Epithelial cell of esophagus (primary cell): ENCODE data around the gene AHRR.
"Not testable (repeated sequence)": the region's sequence is repeated elsewhere in the genome, so short reads cannot be mapped to it uniquely, and the experiment has no call there.

Experiments used
- DNase-seq: peaks from one replicate; pipeline ENCODE4 v3.0.0; 2010; ENCODE audit warnings: low read depth
- H3K4me3 ChIP-seq: 2 replicates; pipeline ENCODE4 v1.5.1; 2011; ENCODE audit warnings: mild to moderate bottlenecking, low read length, control low read depth
- TF ChIP-seq, protein P1 (sequence below): IDR thresholded peaks from 2 replicates; pipeline ENCODE4 v1.5.1; 2011; ENCODE audit warnings: low read depth, mild to moderate bottlenecking, low read length, control low read depth, inconsistent platforms; ENCODE audit not compliant: insufficient read depth; ENCODE audit errors: missing control alignments

Gene AHRR

DNA sequence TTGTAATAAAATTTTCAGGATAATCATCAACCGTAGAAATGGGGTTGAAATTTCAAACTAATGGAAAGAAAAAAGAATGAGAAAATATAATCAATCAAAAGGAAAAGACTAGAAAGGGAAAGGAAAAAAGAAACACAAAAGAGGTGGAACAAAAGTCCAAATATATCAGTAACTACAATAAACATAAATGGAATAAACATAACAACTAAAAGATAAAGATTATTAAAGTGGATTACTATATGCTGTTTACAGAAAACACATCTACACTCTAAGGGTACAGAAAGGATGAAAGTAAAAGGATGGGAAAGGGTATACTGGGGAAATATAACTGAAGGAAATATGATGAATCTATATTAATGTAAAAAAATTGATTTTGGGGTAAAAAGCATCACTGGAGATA is 43.0 kb downstream of the AHRR start:
- H3K4me3 ChIP-seq: no peak overlapping the region
- DNase-seq: no peak
- TF ChIP-seq, protein P1, sequence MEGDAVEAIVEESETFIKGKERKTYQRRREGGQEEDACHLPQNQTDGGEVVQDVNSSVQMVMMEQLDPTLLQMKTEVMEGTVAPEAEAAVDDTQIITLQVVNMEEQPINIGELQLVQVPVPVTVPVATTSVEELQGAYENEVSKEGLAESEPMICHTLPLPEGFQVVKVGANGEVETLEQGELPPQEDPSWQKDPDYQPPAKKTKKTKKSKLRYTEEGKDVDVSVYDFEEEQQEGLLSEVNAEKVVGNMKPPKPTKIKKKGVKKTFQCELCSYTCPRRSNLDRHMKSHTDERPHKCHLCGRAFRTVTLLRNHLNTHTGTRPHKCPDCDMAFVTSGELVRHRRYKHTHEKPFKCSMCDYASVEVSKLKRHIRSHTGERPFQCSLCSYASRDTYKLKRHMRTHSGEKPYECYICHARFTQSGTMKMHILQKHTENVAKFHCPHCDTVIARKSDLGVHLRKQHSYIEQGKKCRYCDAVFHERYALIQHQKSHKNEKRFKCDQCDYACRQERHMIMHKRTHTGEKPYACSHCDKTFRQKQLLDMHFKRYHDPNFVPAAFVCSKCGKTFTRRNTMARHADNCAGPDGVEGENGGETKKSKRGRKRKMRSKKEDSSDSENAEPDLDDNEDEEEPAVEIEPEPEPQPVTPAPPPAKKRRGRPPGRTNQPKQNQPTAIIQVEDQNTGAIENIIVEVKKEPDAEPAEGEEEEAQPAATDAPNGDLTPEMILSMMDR: no peak

DNA sequence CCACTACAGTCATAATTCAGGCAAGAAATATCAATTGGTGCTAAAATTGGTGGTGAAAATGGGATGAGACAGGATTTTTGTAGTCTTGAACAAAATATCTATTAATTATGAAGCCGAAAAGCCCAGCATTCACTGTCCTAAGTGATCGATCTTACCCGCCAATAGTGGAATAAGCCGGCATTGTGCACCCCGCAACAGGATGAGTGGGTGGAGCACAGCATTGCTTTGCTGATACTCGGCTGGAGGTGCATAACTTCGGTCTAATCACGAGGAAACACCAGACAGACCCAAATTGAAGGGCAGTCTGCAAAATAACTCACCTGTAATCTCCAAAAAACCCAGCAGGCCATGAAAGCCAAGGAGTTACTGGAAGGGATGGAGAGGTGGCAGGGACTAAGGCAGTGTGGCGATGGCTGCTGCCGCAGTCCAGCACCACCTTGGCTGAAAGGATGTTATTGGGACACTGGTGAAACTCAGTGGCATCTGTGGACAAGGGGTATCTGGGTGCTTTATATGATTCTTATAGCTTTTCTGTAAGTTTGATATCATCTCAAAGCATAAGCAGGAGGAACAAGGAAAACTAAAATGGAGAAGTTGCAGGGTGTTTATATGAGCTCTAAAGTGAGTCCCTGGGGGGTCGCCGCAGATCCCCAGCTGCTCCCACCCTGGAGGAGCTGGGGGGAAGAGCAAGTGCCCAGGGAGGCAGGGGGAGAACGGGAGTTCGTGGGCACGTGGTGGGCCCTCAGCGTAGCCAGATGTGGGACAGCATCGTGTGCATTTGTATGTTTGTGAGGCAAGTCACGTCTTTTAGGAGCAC is 45.2 kb downstream of the AHRR start:
- no peak overlapping the region for H3K4me3 ChIP-seq
- TF ChIP-seq, protein P1: no peak
- no peak for DNase-seq

DNA sequence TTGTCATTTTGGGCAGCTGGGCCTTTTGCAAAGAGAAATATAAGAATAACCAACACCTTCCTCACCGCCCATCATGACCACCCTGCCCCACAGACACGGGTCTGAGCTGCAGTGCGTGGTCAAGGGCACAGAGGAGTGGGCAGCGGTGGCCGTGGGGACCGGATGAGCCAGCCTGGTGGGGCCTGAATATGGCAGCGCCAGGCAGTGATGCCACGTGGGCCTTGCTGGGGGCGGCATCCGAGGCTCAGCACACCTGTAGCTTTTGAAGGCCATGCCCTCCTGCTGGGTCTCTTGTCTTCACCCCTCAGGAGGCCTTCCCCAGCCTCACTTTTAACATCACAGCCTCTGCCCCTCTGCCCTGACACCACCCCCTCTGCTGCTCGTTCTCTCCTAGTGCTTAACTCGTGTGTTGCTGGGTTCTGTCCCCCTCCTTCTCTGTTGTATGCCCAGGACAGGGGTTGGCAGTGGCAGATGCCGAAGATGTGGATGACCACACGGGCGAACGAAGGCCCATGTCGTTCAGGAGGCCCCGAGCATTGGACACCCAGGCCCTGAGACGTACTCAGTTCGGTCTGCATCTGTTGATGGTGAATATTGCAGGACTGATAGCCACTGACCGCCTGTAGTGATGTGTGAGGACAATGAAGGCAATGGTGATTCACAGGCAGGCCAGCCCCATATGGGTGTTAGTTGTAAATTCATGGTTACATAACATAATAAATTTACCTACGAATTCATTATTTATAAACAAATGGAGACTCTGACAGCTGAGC is 46.0 kb downstream of the AHRR start:
- DNase-seq: no peak
- TF ChIP-seq, protein P1: no peak
- H3K4me3 ChIP-seq: no peak overlapping the region

DNA sequence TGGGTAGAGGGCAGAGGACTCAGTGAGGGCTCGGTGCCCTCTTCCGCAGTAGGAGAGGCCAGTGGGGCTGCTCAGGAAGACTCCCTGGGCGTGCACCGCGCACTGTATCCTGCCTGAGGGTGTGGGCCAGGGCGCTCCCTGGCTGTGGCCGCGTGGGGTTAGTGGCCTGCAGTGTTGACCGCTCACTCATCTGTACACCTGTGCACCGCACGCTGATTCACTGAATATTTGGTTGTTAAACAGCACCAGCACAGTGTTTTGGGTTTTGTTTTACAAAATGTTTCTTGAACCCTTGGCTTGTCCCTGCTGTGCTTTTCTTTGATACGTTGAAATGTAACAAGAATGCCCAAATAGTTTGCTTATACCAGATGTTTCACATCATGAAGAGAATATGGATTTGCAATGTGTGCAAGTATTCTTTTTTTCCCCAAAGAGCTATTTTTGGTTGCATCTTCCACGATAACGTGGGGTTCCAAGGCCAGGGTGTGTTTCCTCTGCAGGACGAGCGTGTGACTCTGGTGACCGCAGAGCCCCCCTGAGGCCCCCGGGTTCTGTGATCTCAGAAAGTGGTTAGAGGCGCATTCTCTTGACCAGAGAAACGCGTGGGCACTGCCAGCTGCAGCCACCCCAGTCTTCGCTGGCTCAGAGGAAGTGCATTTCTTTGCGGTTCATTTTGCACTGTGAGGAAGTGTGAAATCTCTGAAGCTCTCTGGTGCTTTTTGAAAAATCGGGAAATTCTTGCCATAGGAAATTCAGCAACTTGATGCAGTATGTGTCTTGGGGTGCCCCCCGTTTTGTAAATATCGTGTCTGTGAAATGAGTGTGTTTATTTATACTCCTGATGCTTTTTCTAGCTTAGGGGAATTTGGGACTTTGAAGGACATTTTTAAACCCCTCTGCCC is 46.9 kb downstream of the AHRR start:
- TF ChIP-seq, protein P1: no peak
- DNase-seq: no peak
- no peak overlapping the region for H3K4me3 ChIP-seq

- no peak for DNase-seq
- TF ChIP-seq, protein P1: no peak
- H3K4me3 ChIP-seq: no peak overlapping the region
These were observed 47.8 kb downstream of the AHRR start for GRCh38 chr5:369151-369868.

DNA sequence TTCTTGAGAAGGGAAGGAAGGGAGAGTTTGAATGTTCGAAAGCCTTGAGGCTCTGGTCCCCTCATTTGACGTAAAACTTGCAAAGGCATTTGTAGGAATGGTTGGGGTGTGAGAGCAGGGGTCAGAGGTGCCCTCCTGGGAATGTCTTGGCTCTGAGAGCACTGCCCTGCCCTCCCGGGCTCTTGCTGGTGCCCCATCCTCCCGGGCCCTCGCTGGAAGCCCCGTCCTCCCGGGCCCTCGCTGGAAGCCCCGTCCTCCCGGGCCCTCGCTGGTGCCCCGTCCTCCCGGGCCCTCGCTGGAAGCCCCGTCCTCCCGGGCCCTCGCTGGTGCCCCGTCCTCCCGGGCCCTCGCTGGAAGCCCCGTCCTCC is 48.3 kb downstream of the AHRR start:
- DNase-seq, H3K4me3 ChIP-seq: not testable (repeated sequence)
